Upper lobe of left lung (tissue), 6 donors: Measurements from ENCODE around the gene RHOC. TPM values are rescaled to one million over a fixed set of nuclear protein-coding genes. Genes with fewer than 3 reads are reported as not detected.

Source experiments
- ATAC-seq, 2 donors: fragments of 200-7000 bp; cut with Tn5 transposase; one replicate each; pipeline ENCODE4 v1.9.1; 2022; ENCODE audit warnings: mild to moderate bottlenecking in 2 of 2, moderate library complexity in 2 of 2; ENCODE audit not compliant: low FRiP score in 2 of 2
- DNase-seq, 2 donors: peaks; one replicate each; pipeline ENCODE4 v3.0.0-alpha.2; 2019 to 2020
- H3K27ac ChIP-seq, 4 donors: fragments of 200-600 bp; sonication (generic); one replicate each; pipeline ENCODE4 v1.5.1; 2016 to 2019
- H3K27me3 ChIP-seq, 4 donors: fragments of 200-600 bp; sonication (generic); one replicate each; pipeline ENCODE4 v1.5.1; 2017 to 2019
- H3K36me3 ChIP-seq, 4 donors: fragments of 200-600 bp; sonication (generic); one replicate each; pipeline ENCODE4 v1.5.1; 2016 to 2019
- H3K4me1 ChIP-seq, 4 donors: fragments of 200-600 bp; sonication (generic); one replicate each; pipeline ENCODE4 v1.5.1; 2018 to 2019
- H3K4me3 ChIP-seq, 4 donors: fragments of 200-600 bp; sonication (generic); one replicate each; pipeline ENCODE4 v1.5.1; 2017 to 2019; ENCODE audit warnings: mild to moderate bottlenecking in 2 of 4, moderate library complexity in 1 of 4
- H3K9me3 ChIP-seq, 4 donors: fragments of 200-600 bp; sonication (generic); one replicate each; pipeline ENCODE4 v1.5.1; 2018 to 2019
- EP300 ChIP-seq, 4 donors: sonication (generic); formaldehyde crosslinking; IDR thresholded peaks; one replicate each; pipeline ENCODE4 v1.5.1; 2017; ENCODE audit warnings: antibody characterized with exemption in 4 of 4, control low read depth in 2 of 4
- POLR2A ChIP-seq, 4 donors: fragments of 450-650 bp; IDR thresholded peaks; one replicate each; pipeline ENCODE4 v1.5.1; 2016 to 2017; ENCODE audit warnings: antibody characterized with exemption in 4 of 4, mild to moderate bottlenecking in 2 of 4
- POLR2AphosphoS5 ChIP-seq, 2 donors: sonication (generic); formaldehyde crosslinking; IDR thresholded peaks; one replicate each; pipeline ENCODE4 v1.5.1; 2017; ENCODE audit warnings: antibody characterized with exemption in 2 of 2
- WGBS, 2 donors: methylation state at CpG; one replicate each; pipeline ENCODE4 v1.1.5; 2017 to 2018; 5-methylcytosine and 5-hydroxymethylcytosine counted together
- total RNA-seq, 6 donors: library from RNA; depleted of rRNA in 4 of 6; stranded (reverse); fragments of >200 nt in 4 of 6; gene quantifications; one replicate each; pipeline versions ENCODE4 v1.1.0 to v1.2.1, GENCODE V29; 2016 to 2021
- TF ChIP-seq, protein P1 (sequence below), 6 experiments: fragments of 450-650 bp in 4 of 6; fragments of 200-600 bp in 2 of 6; sonication (generic) in 2 of 6; IDR thresholded peaks; one replicate each; pipeline ENCODE4 v1.5.1; 2016 to 2019; ENCODE audit warnings: antibody characterized with exemption in 6 of 6
- donor health status: DM: no; HTN: no; CAD: no; lungs with moderate emphysema.
- donor health status: DM: no; HTN: yes; CAD: no; lungs with severe emphysema.

Gene RHOC
- total RNA-seq, 6 donors from 2014 or later: 80.9 to 218 (median 132) TPM

DNA sequence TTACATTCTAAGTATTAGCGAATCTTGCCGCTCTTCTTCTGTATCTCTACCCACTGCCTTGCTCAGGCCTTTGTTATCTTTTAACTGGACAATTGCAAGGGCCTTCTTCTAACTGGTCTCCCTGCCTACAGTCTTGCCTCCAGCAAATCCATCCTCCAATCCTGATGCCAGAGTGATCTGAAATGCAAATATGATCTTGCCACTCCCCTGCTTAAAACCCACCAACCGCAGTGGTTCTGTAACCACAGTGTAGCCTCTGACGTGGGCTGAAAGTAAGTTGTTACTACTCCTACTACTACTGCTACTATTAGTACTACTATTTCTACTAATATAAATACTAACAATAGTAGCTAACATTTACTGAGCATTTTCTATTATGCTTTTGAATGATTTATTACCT lies 20.1 kb downstream of the RHOC start:
- ATAC-seq (no peak), DNase-seq (no peak)
- Histone ChIP-seq H3K36me3 (peaks cover 4 to 28% (median 12%) of the 10 kb centered on the region in 4 donors), H3K4me3 (no peak overlapping the region), H3K27ac (no peak overlapping the region), H3K4me1 (peaks cover 0 to 7% (median 0%) of the 10 kb centered on the region in 4 donors), H3K27me3 (no peaks in the 10 kb centered on the region), H3K9me3 (no peaks in the 10 kb centered on the region)
- TF ChIP-seq, protein P1, sequence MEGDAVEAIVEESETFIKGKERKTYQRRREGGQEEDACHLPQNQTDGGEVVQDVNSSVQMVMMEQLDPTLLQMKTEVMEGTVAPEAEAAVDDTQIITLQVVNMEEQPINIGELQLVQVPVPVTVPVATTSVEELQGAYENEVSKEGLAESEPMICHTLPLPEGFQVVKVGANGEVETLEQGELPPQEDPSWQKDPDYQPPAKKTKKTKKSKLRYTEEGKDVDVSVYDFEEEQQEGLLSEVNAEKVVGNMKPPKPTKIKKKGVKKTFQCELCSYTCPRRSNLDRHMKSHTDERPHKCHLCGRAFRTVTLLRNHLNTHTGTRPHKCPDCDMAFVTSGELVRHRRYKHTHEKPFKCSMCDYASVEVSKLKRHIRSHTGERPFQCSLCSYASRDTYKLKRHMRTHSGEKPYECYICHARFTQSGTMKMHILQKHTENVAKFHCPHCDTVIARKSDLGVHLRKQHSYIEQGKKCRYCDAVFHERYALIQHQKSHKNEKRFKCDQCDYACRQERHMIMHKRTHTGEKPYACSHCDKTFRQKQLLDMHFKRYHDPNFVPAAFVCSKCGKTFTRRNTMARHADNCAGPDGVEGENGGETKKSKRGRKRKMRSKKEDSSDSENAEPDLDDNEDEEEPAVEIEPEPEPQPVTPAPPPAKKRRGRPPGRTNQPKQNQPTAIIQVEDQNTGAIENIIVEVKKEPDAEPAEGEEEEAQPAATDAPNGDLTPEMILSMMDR (IDR thresholded peaks at IDR 0.05): no peak
- no peak for TF ChIP-seq EP300 (IDR thresholded peaks at IDR 0.05)
- no peak for TF ChIP-seq POLR2A (IDR thresholded peaks at IDR 0.05)
- TF ChIP-seq POLR2AphosphoS5 (IDR thresholded peaks at IDR 0.05): no peak
- WGBS, 2 donors: 94 to 95% methylated on average over 4 of the region's 4 CpGs

DNA sequence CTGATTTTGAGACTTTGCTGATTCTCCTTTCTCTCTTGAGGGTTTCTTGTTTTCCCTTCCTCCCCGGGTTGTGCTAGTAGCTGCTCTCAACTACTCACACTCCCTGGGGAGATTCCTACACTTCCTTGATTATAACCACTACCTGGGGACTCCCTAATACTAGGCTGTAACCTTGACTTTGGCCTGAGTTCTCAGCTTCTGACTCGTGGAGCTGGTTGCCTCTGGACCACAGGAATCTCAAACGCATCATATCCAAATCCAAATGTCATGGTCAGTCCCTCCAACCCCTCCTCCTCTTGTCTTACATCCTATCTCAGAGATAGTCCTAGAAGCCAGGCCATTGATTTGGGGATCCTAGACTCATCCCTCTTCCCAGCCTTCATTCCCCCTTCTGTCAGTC lies 20.5 kb downstream of the RHOC start:
- H3K9me3 ChIP-seq: no peaks in the 10 kb centered on the region
- no peak overlapping the region for H3K4me3 ChIP-seq
- no peak for DNase-seq
- 76 to 80% methylated on average over 3 of the region's 3 CpGs for WGBS, 2 donors
- peaks cover 2 to 24% (median 10%) of the 10 kb centered on the region in 4 donors for H3K36me3 ChIP-seq
- no peak for ATAC-seq
- no peak for TF ChIP-seq EP300 (IDR thresholded peaks at IDR 0.05)
- H3K4me1 ChIP-seq: peaks cover 0 to 7% (median 0%) of the 10 kb centered on the region in 4 donors
- H3K27me3 ChIP-seq: no peaks in the 10 kb centered on the region
- no peak overlapping the region for H3K27ac ChIP-seq

DNA sequence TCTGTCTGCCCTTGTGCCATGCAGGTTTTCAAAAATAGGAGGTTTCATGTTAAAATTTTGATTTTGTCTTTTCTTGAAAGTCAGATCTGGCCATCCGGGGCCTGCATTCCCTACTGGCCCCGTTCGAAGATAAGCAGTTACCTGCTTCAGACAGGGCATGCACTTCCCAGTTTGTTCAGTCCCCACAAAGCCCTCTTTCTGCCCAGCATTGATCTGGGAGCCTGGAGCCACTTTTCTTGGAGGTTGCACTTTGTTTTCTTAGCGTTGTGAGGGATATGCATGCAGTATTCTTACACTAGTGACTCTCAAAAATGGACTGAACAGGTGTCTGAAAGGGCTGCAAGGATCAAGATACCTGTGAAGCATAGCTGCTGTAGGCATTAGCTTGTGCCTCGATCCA lies 21.0 kb downstream of the RHOC start:
- 89 to 93% methylated on average over 5 of the region's 5 CpGs for WGBS, 2 donors
- no peak for DNase-seq
- Histone ChIP-seq H3K27me3 (no peaks in the 10 kb centered on the region), H3K36me3 (peaks cover 0 to 19% (median 10%) of the 10 kb centered on the region in 4 donors), H3K27ac (no peak overlapping the region), H3K4me3 (no peak overlapping the region), H3K9me3 (no peaks in the 10 kb centered on the region), H3K4me1 (peaks cover 0 to 7% (median 0%) of the 10 kb centered on the region in 4 donors)
- ATAC-seq: no peak
- TF ChIP-seq POLR2AphosphoS5 (IDR thresholded peaks at IDR 0.05) (no peak), POLR2A (IDR thresholded peaks at IDR 0.05) (no peak), EP300 (IDR thresholded peaks at IDR 0.05) (no peak)
- TF ChIP-seq, protein P1 (IDR thresholded peaks at IDR 0.05): no peak

DNA sequence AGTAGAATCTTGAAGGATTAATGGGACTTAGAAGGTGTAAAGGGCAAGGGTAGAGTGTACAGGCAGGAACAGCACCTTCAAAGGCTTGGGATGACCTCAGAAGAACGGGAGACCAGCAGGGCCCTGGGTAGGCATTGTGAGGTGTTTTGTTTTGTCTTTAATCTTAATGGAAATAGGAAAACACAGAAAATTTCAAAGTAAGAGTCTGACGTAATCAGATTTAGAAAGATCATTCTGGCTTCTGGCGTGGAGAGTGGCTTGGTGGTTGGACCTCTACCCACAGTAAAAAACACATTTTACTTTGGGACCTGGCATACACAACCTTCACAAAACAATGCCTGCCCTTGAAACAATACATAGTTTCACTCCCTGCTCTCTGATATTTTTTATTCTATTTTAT lies 28.3 kb downstream of the RHOC start:
- WGBS, 2 donors: 77 to 80% methylated on average over 3 of the region's 3 CpGs
- DNase-seq (no peak), ATAC-seq (no peak)
- TF ChIP-seq POLR2A (IDR thresholded peaks at IDR 0.05) (no peak), POLR2AphosphoS5 (IDR thresholded peaks at IDR 0.05) (no peak), EP300 (IDR thresholded peaks at IDR 0.05) (no peak)
- TF ChIP-seq, protein P1 (IDR thresholded peaks at IDR 0.05): no peak
- H3K27me3 ChIP-seq: no peaks in the 10 kb centered on the region
- no peak overlapping the region for H3K27ac ChIP-seq
- no peaks in the 10 kb centered on the region for H3K36me3 ChIP-seq
- H3K4me1 ChIP-seq: peaks cover 14 to 23% (median 17%) of the 10 kb centered on the region in 4 donors
- no peak overlapping the region for H3K4me3 ChIP-seq
- no peaks in the 10 kb centered on the region for H3K9me3 ChIP-seq

DNA sequence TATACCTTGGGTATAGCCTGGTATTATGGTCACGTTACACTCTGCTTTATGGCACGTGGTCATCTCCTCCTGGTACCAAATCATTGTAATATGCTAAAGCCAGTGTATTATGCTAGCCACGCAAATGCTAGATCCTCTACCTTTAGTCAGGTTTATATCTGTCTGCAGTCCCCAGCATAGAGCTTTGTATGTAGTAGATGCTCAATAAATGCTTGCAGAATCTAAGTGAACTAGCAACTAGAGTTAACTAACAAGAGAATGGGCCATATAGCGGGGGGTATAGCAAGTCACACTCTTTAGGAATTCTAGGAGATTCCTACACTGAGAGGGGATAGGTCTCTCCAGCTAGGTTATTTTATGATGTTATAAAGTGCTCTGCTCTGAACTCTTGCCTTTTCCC lies 29.4 kb downstream of the RHOC start:
- Histone ChIP-seq H3K9me3 (no peaks in the 10 kb centered on the region), H3K4me3 (no peak overlapping the region), H3K27ac (no peak overlapping the region), H3K4me1 (peaks cover 17 to 28% (median 22%) of the 10 kb centered on the region in 4 donors), H3K27me3 (no peaks in the 10 kb centered on the region), H3K36me3 (peaks cover 0 to 3% (median 0%) of the 10 kb centered on the region in 4 donors)
- ATAC-seq (no peak), DNase-seq (no peak)
- TF ChIP-seq EP300 (IDR thresholded peaks at IDR 0.05) (no peak), POLR2AphosphoS5 (IDR thresholded peaks at IDR 0.05) (no peak), POLR2A (IDR thresholded peaks at IDR 0.05) (no peak)
- TF ChIP-seq, protein P1 (IDR thresholded peaks at IDR 0.05): no peak
- WGBS, 2 donors: 96% methylated on average over 4 of the region's 4 CpGs
